IMR-90 (cell line): Measurements from ENCODE around the gene GRM8. TPM values are rescaled to one million over a fixed set of nuclear protein-coding genes. Genes with fewer than 3 reads are reported as not detected.

Source experiments
- ATAC-seq: fragments of 200-7000 bp; cut with Tn5 transposase; 2 replicates; pipeline ENCODE4 v1.9.1; 2020; ENCODE audit warnings: low read depth, mild to moderate bottlenecking, moderate library complexity
- BruUV-seq: library from RNA; stranded (reverse); fragments of 400-500 nt; replicated peaks from 2 replicates; lab custom pipeline; 2021; lab: Mats Ljungman, UMichigan
- CTCF ChIA-PET: fragments of 300-600 bp; formaldehyde crosslinking; extraction: SDS; loops from one replicate; lab custom pipeline; 2021; ENCODE audit warnings: antibody characterized with exemption; lab: Yijun Ruan, JAX
- POLR2A ChIA-PET: fragments of 300-600 bp; sonication (Branson Sonifier 250); formaldehyde crosslinking; loops from one replicate; lab custom pipeline; 2022; ENCODE audit warnings: antibody characterized with exemption; ENCODE audit not compliant: unreplicated experiment; lab: Charles Lee
- DNase-seq: peaks from one replicate; pipeline ENCODE4 v3.0.0; 2013
- H2AFZ ChIP-seq: replicated peaks from 2 replicates; pipeline ENCODE3; 2013; ENCODE audit warnings: low read length, mild to moderate bottlenecking; ENCODE audit not compliant: poor library complexity
- H2AK5ac ChIP-seq: 2 replicates; pipeline ENCODE4 v1.6.1; 2013; ENCODE audit warnings: low read depth, low read length, inconsistent platforms
- H2AK9ac ChIP-seq: replicated peaks from 2 replicates; pipeline ENCODE3; 2013; ENCODE audit warnings: mild to moderate bottlenecking, low read depth, low read length, moderate library complexity; ENCODE audit not compliant: poor library complexity
- H2BK120ac ChIP-seq: 2 replicates; pipeline ENCODE4 v1.6.1; 2013; ENCODE audit warnings: low read depth, low read length, inconsistent platforms
- H2BK15ac ChIP-seq: 3 replicates; pipeline ENCODE4 v1.6.1; 2013; ENCODE audit warnings: low read depth, low read length, inconsistent platforms
- H2BK20ac ChIP-seq: 2 replicates; pipeline ENCODE4 v1.6.1; 2013; ENCODE audit warnings: low read depth, mild to moderate bottlenecking, inconsistent platforms, low read length, moderate library complexity
- H2BK5ac ChIP-seq: 2 replicates; pipeline ENCODE4 v1.6.1; 2013; ENCODE audit warnings: mild to moderate bottlenecking, low read depth, low read length, inconsistent platforms; ENCODE audit not compliant: poor library complexity, severe bottlenecking
- H3K14ac ChIP-seq: replicated peaks from 2 replicates; pipeline ENCODE4 v1.6.1; 2013; ENCODE audit warnings: low read depth, low read length, inconsistent platforms
- H3K18ac ChIP-seq: 2 replicates; pipeline ENCODE4 v1.6.1; 2013; ENCODE audit warnings: low read depth, low read length, control low read depth
- H3K23ac ChIP-seq: 2 replicates; pipeline ENCODE4 v1.6.1; 2013; ENCODE audit warnings: low read depth, low read length, inconsistent platforms
- H3K27ac ChIP-seq: 2 replicates; pipeline ENCODE4 v1.5.1; 2013; ENCODE audit warnings: mild to moderate bottlenecking, control low read depth, low read length; ENCODE audit not compliant: insufficient read depth
- H3K27me3 ChIP-seq: 2 replicates; pipeline ENCODE4 v1.6.1; 2013; ENCODE audit warnings: low read length; ENCODE audit not compliant: control insufficient read depth, insufficient read depth
- H3K36me3 ChIP-seq: 2 replicates; pipeline ENCODE4 v1.6.1; 2013; ENCODE audit warnings: low read length, mixed read lengths; ENCODE audit not compliant: control insufficient read depth, insufficient read depth
- H3K4ac ChIP-seq: 2 replicates; pipeline ENCODE4 v1.6.1; 2013; ENCODE audit warnings: low read depth, low read length, inconsistent platforms
- H3K4me1 ChIP-seq: 2 replicates; pipeline ENCODE4 v1.6.1; 2013; ENCODE audit warnings: low read length, mixed read lengths; ENCODE audit not compliant: control insufficient read depth, insufficient read depth
- H3K4me2 ChIP-seq: 2 replicates; pipeline ENCODE4 v1.6.1; 2013; ENCODE audit warnings: low read depth, mild to moderate bottlenecking, control low read depth, low read length, moderate library complexity
- H3K4me3 ChIP-seq: 2 replicates; pipeline ENCODE4 v1.5.1; 2013; ENCODE audit warnings: low read depth, mild to moderate bottlenecking, control low read depth, low read length, moderate library complexity; ENCODE audit not compliant: insufficient read depth
- H3K56ac ChIP-seq: 2 replicates; pipeline ENCODE4 v1.6.1; 2013; ENCODE audit warnings: low read length, inconsistent platforms; ENCODE audit not compliant: insufficient read depth; ENCODE audit errors: extremely low read depth
- H3K79me1 ChIP-seq, 2 experiments: 2 replicates each; pipeline ENCODE4 v1.6.1; 2013; ENCODE audit warnings: low read length in 2 of 2, inconsistent platforms in 1 of 2, low read depth in 1 of 2
- H3K9ac ChIP-seq: 2 replicates; pipeline ENCODE4 v1.6.1; 2013; ENCODE audit warnings: low read depth, low read length, control low read depth
- H3K9me1 ChIP-seq: 2 replicates; pipeline ENCODE4 v1.6.1; 2013; ENCODE audit warnings: low read length, inconsistent platforms; ENCODE audit not compliant: insufficient read depth
- H3K9me3 ChIP-seq: 2 replicates; pipeline ENCODE4 v1.6.1; 2013; ENCODE audit warnings: low read length; ENCODE audit not compliant: control insufficient read depth, insufficient read depth
- H4K20me1 ChIP-seq: 2 replicates; pipeline ENCODE4 v1.6.1; 2013; ENCODE audit warnings: low read length, inconsistent platforms; ENCODE audit not compliant: insufficient read depth
- H4K5ac ChIP-seq: 2 replicates; pipeline ENCODE4 v1.6.1; 2013; ENCODE audit warnings: mild to moderate bottlenecking, low read depth, low read length, control low read depth
- H4K8ac ChIP-seq, 2 experiments: 2 replicates each; pipeline ENCODE4 v1.6.1; 2013; ENCODE audit warnings: low read depth in 2 of 2, low read length in 2 of 2, control low read depth in 1 of 2, inconsistent platforms in 1 of 2
- H4K91ac ChIP-seq: 2 replicates; pipeline ENCODE4 v1.6.1; 2013; ENCODE audit warnings: low read depth, low read length, inconsistent platforms; ENCODE audit not compliant: insufficient read depth
- BHLHE40 ChIP-seq: fragments of 150-350 bp; IDR thresholded peaks from 2 replicates; pipeline ENCODE4 v1.6.1; 2016; ENCODE audit warnings: mild to moderate bottlenecking, low read depth, low read length
- CEBPB ChIP-seq: IDR thresholded peaks from 2 replicates; pipeline ENCODE4 v1.6.1; 2012; ENCODE audit warnings: low read depth, low read length, improper control_type of control experiment
- CHD1 ChIP-seq: IDR thresholded peaks from 2 replicates; pipeline ENCODE4 v1.6.1; 2012; ENCODE audit warnings: low read depth, low read length, improper control_type of control experiment
- CTCF ChIP-seq: conservative IDR thresholded peaks from 2 replicates; pipeline ENCODE4 v1.5.1; 2012; ENCODE audit warnings: mild to moderate bottlenecking, low read depth, low read length, improper control_type of control experiment
- ELK1 ChIP-seq: fragments of 150-350 bp; IDR thresholded peaks from 2 replicates; pipeline ENCODE4 v1.6.1; 2016; ENCODE audit warnings: low read depth, mild to moderate bottlenecking, low read length, moderate library complexity, borderline replicate concordance
- FOS ChIP-seq: fragments of 150-350 bp; IDR thresholded peaks from 2 replicates; pipeline ENCODE4 v1.6.1; 2016; ENCODE audit warnings: low read depth, low read length
- MAFK ChIP-seq: IDR thresholded peaks from 2 replicates; pipeline ENCODE4 v1.6.1; 2012; ENCODE audit warnings: low read depth, low read length, improper control_type of control experiment
- MAZ ChIP-seq: IDR thresholded peaks from 2 replicates; pipeline ENCODE4 v1.6.1; 2012; ENCODE audit warnings: low read depth, mild to moderate bottlenecking, low read length, improper control_type of control experiment, moderate library complexity, borderline replicate concordance
- MXI1 ChIP-seq: IDR thresholded peaks from 2 replicates; pipeline ENCODE4 v1.6.1; 2012; ENCODE audit warnings: low read depth, mild to moderate bottlenecking, low read length, moderate library complexity, borderline replicate concordance
- NFE2L2 ChIP-seq: fragments of 150-350 bp; IDR thresholded peaks from 2 replicates; pipeline ENCODE4 v1.6.1; 2016; ENCODE audit warnings: low read depth, mild to moderate bottlenecking, low read length
- POLR2A ChIP-seq: IDR thresholded peaks from 2 replicates; pipeline ENCODE4 v1.6.1; 2012; ENCODE audit warnings: mild to moderate bottlenecking, low read depth, low read length
- RAD21 ChIP-seq: IDR thresholded peaks from 2 replicates; pipeline ENCODE4 v1.6.1; 2012; ENCODE audit warnings: low read length, improper control_type of control experiment
- RCOR1 ChIP-seq: IDR thresholded peaks from 2 replicates; pipeline ENCODE4 v1.6.1; 2012; ENCODE audit warnings: mild to moderate bottlenecking, low read length, improper control_type of control experiment; ENCODE audit not compliant: insufficient replicate concordance
- RFX5 ChIP-seq: IDR thresholded peaks from 2 replicates; pipeline ENCODE4 v1.8.0; 2012; ENCODE audit warnings: low read depth, mild to moderate bottlenecking, low read length, moderate library complexity
- SMC3 ChIP-seq: fragments of 150-350 bp; IDR thresholded peaks from 2 replicates; pipeline ENCODE4 v1.6.1; 2016; ENCODE audit warnings: low read depth, mild to moderate bottlenecking, antibody characterized with exemption, low read length, moderate library complexity
- USF2 ChIP-seq: fragments of 150-350 bp; IDR thresholded peaks from 2 replicates; pipeline ENCODE4 v1.6.1; 2017; ENCODE audit warnings: mild to moderate bottlenecking, antibody characterized with exemption, low read length, low read depth
- dilution Hi-C: fragments of 300-500 bp; cut with HindIII; formaldehyde crosslinking; loops from one replicate; pipeline ENCODE4 v1.14.3; 2018; ENCODE audit warnings: low sequenced_read_pairs; ENCODE audit not compliant: unreplicated experiment
- in situ Hi-C: fragments of 300-500 bp; cut with MboI; formaldehyde crosslinking; loops from 3 replicates; pipeline ENCODE4 v1.14.3; 2019; ENCODE audit warnings: low sequenced_read_pairs, inconsistent platforms, mixed read lengths
- intact Hi-C: fragments of 100-400 bp; cut with micrococcal nuclease; formaldehyde crosslinking; loops from 2 replicates; pipeline ENCODE4 v1.10.0; 2022
- polyA plus RNA-seq, 3 experiments: library from polyadenylated mRNA; depleted of rRNA; stranded (reverse); fragments of >200 nt; gene quantifications; 2 replicates each; pipeline ENCODE4 v1.2.3, GENCODE V29; 2012; ENCODE audit warnings: low replicate concordance in 1 of 3
- total RNA-seq: library from RNA; depleted of rRNA; stranded (reverse); fragments of >200 nt; gene quantifications from 2 replicates; pipeline ENCODE4 v1.2.3, GENCODE V29; 2012

GRM8 gene
- total and polyA plus RNA-seq, 2 of the 4 experiments (the other 2 are of a cell fraction), result not detected

- intact Hi-C loops, result no loop called here
- in situ Hi-C loops, result no loop called here
- no peak overlapping the region for H3K56ac ChIP-seq
These were observed 21.3 kb downstream of the GRM8 start for GRCh38 chr7:127231415-127231814.

More at GRCh38 chr7:127231415-127231814, 21.3 kb downstream of the GRM8 start:
- Histone ChIP-seq H4K91ac (no peak overlapping the region), H3K4me3 (no peak overlapping the region), H4K8ac (no peak overlapping the region), H2BK5ac (no peak overlapping the region), H2AK9ac (no peak overlapping the region), H3K4ac (no peak overlapping the region), H3K4me2 (no peak overlapping the region), H3K27me3 (no peaks in the 10 kb centered on the region), H3K27ac (no peak overlapping the region), H3K9me3 (no peaks in the 10 kb centered on the region), H4K5ac (no peak overlapping the region), H3K9me1 (no peaks in the 10 kb centered on the region), H3K9ac (no peak overlapping the region), H3K18ac (no peak overlapping the region), H3K23ac (no peak overlapping the region), H3K79me1 (no peaks in the 10 kb centered on the region), H3K14ac (no peak overlapping the region), H4K20me1 (no peaks in the 10 kb centered on the region), H2AFZ (no peak overlapping the region), H3K36me3 (no peaks in the 10 kb centered on the region), H3K4me1 (no peaks in the 10 kb centered on the region), H2BK20ac (no peak overlapping the region), H2BK120ac (no peak overlapping the region), H2AK5ac (no peak overlapping the region), H2BK15ac (no peak overlapping the region)
- ChIA-PET CTCF (no interaction called here), POLR2A (no interaction called here)
- dilution Hi-C loops, result no loop called here
- TF ChIP-seq MAZ, result no peak
- no peak for TF ChIP-seq RCOR1
- TF ChIP-seq BHLHE40, result no peak
- no peak for TF ChIP-seq NFE2L2
- no peak for TF ChIP-seq POLR2A
- TF ChIP-seq USF2, result no peak
- TF ChIP-seq CEBPB, result no peak
- no peak for TF ChIP-seq RAD21
- TF ChIP-seq ELK1, result no peak
- TF ChIP-seq RFX5, result no peak
- TF ChIP-seq MXI1, result no peak
- no peak for TF ChIP-seq CHD1
- TF ChIP-seq CTCF, result no peak
- TF ChIP-seq FOS, result no peak
- no peak for TF ChIP-seq SMC3
- TF ChIP-seq MAFK, result no peak
- ATAC-seq, result no peak
- no peak for DNase-seq
- BruUV-seq, result no TSS peak
